Hematopoietic multipotent progenitor cell treated with erythropoietin and hydrocortisone succinate and interleukin-3 and kit ligand, for 8 days (in vitro differentiated cells): ENCODE measurements around the gene GRK5.

Experiments
- DNase-seq: peaks from one replicate; pipeline ENCODE4 v3.0.0-alpha.2; 2015

The GRK5 gene

DNA sequence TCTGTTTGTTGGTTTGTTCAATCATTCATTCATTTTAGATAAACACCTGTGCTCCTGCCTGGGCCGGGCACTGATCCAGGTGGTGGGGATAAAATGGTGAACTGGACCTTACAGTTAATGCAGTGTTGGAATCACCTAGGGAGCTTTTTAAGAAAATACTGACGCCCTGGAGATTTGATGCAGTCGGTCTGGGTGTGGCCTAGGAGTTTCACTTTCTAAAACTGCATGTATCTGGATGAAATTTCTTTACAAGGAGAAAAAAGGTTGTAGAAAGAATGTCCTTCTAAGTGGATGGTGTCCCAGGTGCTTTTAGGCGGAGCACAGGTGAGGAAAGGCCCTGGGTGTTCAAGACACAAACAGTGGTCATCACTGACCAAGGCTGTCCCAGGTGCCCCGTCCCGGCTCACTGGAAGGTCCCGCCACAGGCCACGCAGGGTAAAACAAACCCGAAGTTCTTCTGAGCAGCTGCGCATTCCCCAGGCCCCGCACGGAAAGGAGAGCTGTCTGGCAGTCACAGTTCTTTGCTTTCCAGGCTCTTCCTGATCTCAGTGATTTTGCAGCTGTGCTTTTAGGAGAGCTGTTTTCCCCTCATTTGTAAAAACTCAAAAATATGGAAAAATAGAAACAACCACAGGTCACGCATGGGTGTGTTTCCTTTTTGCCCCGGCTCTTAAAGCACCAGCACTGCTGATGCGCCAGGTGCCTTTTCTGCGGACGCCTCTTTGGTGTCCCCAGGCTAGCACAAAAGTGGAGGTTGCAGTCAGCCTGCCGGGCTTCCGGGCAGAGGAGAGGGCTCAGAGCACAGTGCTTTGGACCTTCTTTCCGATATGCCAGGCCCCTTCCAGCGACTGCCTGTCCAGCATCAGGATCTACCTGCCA is 161.9 kb downstream of the GRK5 start:
- DNase-seq, result no peak

DNA sequence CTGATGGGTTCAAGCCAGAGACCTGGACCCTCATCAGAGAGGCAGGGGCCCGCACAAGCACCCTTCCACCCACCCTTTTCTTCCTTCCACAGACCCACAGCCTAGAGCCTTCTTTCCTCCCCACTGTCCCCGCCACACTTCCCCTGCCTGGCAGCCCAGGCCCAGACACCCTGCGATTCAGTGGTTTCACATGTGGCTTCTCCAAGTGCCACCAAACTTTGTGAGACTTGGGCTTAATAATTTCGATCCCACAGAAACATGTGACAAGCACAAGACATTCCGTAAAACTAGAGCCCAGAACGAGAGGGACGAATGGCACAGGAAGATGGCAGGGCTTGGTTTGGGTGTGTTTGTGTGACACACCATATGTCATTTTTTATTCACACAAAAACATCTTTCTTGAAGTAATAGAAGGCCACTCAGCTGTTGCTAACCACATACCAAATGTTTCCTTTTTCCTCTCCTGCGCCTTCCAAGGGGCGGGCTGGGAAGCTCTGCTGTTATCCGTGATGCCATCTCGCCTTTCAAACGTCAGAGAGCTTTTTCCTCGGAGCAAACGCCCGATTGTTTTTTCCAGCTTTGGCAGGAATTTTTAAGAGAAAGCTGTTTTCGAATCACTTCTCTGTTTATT is 162.9 kb downstream of the GRK5 start:
- no peak for DNase-seq

DNA sequence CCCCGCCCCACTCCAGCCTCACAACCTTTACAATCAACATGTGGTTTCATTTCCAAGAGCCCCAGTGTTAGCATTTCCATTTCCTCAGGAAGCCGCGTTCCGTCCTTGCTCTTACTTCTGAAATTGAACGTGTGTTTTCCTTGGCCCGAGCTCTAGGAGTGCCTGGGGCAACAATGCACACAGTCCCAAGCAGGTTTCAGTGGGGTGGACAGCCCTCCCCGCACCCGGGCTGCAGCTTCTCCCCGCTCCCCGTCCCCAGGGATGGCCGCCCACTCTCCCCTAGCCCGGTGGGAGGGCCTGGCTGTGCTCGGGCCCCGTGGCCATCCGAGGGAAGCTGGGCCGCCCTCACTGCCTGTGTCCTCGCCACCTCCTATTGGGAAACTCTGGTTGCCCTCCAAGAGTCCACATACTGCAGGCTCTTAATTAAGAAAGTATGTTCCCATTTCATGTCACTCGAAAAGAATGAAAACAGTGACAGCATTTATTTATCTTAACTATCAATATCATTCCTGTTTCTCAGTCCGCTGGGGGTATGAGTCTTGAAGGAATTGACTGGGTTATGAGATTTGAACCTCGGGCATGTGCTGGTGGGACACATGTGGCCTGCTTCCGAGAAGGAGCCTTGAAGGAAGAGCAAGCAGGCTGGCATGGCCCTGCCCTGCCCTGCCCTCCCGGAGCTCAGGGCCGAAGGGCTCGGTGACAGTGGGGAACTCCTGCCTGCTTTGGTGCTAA is 163.8 kb downstream of the GRK5 start:
- DNase-seq, result no peak

DNA sequence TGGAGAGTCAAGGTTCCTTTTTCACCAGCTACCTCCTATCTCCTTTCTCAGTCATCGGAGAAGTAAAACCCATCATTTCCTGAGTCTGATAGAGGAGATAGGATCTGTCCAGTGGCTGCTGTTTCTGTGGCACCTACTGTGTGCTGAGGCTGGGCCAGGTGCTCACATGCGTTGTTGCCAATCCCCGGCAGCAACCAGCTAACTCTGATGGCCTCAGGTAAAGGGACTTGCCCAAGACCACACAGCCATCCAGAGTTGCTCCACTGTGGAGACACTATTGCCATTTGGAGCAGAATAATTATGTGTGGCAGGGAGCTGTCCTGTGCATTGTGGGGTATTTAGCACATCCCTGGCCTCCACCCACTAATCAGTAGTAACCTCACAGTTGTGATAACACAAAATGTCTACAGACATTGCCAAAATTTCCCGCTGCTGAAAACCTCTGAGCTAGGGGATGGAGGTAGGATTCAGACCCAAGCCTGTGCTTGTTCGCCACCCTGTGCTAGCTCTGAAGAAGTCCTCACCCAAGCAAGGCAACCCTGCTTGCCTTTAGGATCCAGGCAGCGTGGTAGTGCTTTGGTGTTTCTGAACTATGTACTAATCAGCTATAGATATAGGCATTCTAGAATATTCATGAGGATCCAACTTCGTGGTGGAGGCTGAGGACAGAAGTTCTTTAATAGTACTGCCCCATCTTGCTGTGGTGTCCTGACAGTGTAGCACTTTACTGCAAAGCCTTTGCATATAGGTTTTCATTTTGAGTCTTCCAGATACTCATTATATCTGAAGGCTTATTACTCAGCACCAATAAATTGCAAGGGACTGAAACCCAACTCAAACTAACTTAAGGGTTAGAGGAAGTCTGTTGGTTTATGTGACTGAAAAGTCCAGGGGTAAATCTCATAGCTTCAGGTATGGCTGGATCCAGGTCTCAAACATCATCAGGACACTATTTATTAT is 164.6 kb downstream of the GRK5 start:
- DNase-seq, result no peak

DNA sequence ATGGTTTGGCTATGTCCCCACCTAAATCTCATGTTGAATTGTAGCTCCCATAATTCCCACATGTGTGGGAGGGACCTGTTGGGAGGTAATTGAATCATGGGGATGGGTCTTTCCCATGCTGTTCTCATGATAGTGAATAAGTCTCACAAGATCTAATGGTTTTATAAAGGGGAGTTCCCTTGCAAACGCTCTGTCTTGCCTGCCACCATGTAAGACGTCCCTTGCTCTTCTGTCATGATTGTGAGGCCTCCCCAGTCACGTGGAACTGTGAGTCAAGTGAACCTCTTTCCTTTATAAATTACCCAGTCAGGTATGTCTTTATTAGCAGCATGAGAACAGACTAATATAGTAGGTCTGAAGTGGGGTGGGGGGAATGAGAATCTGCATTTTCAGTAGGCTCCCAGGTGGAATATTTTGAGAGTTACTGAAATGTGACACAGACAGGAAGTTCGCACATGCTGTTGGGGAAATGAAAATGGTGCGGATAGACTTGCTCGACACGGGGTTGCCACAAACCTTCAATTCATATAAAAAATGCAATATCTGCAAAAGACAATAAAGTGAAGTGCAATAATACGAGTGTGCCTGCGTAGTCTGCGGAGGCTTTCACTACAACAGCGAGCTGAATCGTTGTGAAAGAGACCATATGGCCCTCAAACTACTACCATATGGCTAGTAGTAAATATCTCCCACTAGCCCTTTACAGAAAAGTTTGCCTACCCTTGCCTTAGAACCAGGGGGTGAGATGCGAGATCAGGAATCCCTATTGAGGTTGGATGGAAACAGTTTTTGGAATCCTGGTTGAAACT is 166.1 kb downstream of the GRK5 start:
- no peak for DNase-seq

DNA sequence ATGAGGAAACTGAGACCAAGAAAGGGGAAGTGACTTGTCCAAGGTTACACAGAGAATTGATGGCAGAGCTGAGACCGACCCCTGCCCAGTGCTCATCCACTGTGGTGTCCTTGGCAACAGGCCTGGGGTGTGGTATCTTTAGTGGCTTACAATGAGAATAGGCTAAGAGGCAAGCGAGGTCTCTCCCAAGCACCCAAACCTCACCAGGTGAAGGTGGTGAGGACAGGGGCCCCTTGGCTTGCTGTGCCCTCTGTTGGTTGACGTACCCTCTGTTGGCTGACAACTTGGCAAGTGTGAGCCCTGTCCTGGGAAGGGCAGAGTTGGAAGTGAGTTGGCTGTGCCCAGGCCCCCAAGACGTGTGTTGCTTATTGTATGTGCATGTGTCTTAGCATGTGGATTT is 166.9 kb downstream of the GRK5 start:
- DNase-seq, result no peak

DNA sequence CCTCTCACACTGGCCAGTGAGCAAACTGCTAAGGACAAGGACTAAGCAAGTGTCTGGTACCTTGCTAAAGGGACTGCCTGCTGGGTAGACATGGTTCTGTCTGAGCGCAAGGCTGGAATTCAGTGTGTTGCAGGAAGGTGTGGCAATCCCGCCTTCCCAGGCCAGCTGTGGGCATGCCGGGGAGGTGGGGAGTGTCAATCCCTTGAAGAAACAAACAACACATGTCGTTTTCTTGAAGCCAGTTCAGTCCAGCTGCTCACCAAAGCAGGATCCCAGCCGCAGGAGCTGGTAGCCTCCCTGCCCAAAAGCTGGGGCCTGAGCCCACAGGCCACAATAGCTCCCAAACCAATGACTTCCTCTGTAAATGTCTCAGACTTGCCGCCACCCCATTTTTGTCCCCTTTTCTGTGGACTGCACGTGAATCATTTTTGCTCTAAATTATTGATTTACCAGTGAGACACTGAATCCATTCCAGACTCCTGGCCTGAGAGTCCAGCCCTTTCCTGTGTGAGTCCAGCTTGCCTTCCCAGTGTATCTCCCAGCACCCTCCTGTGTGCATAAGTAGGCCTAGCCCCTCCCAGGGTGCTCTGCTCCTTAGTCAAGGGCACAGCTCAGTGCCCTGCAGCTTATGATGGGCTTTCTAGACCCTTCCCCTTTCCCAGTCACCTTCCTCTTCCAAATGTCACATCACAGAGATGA is 168.4 kb downstream of the GRK5 start:
- no peak for DNase-seq

DNA sequence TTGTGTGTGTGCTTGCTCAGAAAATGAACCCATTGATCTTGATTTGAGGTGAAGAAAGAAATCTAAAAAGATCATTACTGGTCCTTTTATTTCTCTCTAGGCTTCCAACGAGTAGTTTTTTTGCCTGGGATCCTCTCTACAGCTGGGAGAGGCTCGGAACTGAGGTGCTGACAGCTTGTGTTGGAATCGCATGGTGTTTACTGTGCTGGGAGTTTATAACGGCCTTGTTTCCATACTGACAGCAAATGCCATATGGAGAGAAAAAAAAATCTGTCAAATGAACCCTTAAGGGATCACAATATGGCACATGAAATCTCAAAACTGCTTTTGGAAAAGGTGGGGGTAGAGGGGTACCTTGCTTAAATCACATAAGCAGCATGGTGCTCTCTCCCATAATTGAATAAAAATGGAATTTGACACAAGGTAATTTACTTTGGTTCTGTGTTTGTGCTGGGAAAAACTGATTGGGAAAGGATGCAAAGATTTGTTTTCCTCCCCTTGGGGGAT is 170.1 kb downstream of the GRK5 start:
- no peak for DNase-seq

DNA sequence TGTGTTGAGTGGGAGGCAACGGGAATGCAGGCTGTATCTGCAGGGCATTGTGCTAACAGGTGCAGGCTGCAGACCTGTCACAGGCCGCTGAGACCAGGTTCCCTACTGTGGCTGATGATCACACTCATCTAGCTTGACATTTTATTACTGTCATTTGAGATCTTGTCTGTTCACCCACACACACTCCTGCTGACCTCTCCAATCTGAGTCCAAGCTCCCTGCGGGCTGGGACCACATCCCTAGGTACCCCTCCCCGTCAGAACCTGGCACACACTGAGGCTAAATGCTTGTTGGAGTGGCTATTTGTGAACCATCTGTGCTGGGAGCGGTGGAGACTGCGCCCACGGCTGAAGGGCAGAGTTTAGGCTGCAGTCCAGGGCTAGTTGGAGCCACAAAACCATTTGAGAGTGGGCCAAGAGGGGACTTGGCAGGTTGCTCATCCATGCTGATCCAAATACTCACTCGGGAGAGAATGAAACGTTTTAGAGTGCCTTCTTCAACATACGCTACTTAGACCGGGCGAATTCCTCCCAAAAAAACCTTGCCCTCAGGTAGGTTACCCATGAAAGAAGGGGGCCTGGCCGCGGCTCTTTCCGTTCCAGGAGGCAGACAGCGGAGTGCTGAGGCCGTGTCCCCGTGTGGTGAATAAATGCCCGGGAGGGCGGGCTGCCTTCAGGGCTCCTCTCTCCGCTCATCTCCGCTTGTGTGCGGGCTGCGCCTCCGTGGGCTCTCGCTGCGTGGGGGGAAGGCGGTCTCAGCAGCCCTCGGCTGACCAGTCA is 170.8 kb downstream of the GRK5 start:
- DNase-seq, result no peak

DNA sequence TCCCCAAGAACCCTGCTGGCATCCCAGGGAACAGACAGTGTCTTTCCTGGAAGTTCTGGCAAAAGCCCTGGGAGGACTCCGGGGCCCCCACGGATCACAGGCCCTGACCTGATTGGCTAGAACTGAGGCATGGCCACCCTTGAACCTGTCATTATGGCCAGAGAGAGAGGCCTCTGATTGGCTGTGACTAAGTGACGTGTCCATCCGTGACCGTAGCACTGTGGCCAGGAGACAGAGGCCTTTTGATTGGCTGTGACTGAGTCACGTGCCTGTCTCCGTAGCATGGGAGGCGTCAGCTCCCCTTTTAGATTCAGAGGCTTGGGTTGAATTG is 171.3 kb downstream of the GRK5 start:
- DNase-seq, result no peak

DNA sequence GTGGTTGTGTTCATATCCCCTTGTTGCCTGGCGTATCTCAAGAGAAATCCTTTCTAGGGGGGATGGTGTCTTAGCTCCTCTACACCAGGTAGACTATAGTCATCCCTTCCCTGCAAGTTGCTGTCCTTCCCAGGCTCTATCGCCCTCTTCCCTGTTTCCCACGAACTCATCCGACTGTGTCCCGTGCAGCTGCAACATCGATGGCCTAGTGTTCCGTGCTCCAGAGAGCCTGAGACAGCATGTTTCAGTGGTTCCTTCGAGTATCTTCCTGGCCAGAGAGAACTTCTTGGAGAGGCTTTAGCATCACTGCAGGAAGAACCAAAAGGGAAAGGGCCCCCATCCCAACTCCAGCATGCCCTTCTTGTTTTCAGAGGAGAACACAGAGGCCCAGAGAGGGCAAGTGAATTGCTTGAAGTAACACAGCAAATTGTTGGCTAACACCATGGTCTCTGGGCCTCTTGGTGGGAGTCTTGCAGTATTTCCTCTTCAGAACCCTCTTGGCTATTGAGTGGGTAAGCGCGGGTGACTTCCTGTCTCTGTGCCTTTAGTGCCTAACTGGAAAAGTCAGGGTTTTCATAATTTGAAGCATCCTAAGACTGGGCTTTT is 172.2 kb downstream of the GRK5 start:
- DNase-seq, result no peak

DNA sequence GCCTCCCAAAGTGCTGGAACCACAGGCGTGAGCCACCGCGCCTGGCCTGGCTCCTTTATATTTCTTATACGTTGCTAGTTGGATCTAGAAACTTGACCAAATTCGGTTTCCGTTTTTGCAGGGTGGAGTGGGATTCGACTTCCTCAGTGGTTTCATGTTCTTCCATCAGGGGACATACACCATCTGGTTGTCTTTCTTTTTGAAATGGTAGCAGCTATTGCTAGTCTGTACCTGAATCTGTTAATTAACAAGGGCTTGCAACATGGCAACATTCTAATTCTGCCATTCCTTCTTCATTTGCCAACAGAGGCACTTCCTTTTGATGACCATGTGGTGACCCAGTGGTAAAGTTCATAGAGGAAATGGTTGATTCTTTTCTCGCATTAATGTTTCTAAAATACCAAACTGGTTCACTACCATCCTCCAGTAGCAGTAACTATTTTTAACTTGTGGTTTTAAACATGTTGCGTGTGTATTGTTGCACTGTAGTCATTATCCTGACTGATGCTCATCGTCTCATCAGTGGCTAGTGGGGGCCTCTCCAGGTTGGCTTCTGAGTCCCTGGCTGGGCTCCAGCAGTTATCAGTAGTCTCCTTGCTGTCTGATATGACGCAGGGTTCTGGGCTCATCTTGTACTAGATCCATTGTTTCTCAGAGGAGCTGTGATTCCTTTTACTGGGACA is 175.9 kb downstream of the GRK5 start:
- DNase-seq, result no peak

DNA sequence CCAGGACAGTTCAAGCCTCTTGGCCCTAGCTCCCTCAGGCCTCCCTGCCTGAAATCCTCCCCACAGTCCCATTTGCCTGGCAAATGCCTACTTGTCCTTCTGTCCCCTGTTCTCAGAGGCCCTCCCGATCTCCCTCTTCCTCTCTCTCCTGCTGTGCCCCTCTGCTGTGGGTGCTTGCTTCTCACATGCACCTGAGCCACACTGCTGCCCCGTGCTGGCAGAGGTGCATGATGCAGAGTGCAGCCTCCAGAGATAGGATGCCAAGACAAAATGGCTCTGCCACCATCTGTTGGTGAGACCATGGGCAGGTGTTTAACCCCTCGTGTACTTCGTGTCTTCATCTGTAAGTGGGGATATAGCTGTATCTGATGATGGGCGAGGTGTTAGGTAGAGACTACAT is 176.8 kb downstream of the GRK5 start:
- DNase-seq, result no peak

DNA sequence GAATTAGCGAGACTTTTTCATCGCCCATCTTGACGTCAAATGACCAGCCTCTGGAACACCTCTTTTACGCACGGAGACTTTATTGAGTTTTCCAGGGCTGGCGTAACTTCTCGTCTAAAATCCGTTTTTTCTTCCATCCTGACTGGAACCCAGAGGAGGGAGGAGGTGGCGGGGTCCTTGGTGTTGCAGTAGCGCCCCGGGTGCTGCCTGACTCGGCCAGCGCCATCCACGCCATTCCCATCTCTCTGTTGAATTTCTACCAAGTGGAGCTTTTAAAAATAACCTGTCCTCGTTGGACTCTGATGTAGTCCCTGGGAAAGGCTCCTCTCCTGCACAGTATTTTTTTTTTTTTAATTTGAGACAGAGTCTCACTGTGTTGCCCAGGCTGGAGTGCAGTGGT is 179.3 kb downstream of the GRK5 start:
- no peak for DNase-seq

DNA sequence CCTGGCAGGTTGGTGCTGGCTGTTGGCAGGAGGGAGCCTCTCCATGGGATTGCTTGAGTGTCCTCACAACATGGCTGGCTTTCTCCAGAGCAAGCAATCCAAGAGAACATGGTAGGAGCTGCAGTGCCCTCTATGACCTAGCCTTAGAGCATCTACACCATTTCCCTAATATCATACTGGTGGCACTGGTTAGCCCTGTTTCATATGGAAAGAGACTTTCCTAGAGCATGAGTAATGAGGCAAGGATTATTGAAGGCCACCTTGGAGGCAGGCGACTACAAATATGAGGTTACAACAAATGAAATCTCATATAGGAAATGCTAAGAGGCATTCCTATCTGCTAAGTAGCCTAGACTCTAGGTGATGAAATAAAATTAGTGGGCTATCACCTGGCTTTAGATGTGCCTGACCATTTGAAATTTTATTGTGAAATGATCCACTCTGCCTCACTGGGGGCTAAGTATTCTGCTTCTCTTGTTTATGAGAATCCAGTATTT is 181.5 kb downstream of the GRK5 start:
- no peak for DNase-seq

DNA sequence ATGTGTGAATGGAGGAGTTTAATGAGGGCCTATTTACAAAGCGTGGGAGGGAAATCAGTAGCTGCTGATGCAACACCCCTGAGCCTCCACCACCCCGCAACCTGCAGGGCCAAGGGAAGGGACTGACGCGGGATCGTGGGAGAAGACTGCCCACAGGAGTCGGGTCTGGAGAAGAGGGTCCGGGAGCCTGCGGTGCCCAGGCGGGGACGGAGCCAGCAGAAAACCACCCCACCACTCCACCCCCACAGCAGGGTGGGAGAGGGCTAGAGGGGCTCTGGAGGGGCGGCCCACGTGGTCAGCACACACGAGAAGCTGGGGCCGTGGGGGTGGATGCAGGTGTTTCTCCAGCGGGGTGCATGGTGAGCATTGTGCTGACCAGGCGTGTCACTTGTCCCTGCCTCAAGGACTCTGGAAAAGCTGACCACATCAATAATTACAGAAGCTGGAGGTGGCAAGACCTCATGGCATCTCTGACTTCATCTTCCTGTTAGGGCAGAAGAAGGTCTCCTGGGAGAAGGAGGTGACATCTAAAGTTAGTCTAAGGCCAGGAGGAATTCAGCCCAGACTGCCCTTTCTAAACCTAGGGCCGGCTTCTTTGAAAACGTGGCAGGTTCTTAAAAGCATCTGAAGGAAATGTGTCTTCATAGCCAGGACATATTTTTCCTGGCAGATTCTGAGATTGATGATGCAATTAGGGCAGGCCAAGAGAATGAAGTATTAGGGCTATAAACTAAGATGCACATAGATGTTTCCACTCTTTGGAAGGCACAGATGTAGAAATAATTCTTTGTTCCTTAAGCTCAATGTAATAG is 184.3 kb downstream of the GRK5 start:
- no peak for DNase-seq

DNA sequence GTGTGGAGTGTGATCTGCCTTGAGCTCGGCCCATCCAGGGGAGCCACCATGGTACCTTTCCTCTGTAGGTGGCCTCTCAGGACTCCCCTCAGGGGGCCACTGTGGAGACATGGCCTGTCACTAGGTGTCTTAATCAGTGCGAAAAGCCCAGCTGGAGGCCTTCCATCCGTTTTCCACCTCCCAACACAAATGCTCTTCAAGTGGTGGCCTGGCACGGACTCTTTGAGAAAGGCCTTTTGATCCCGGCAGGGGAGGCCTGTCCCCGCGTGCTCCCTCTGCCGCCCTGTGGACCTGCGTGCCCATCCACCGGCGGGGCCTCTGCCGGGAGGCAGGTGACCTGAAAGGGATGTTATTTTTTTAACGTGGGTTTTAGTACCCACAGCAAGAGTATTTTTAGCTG is 185.6 kb downstream of the GRK5 start:
- no peak for DNase-seq

DNA sequence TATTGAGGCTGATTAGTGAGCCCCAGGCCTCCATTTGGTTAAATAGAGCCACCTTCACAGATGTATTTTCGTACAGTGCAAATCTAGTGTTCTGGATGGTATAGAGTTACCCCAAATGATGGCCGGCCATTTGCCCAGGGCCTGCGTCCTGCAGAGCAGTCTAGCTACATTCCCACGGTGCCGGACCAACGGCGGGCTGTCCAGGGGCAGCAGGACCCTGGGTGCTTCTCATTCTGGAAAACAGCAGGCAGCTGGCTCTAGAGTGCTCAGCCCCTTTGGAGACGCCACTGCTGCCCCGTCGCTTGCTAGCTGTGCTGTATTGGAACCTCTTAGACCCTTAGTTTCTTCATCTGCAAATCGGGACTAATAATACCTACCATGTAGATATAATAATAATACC is 186.1 kb downstream of the GRK5 start:
- no peak for DNase-seq
